ENCODE data around the gene SKAP1. TPM values are rescaled to one million over a fixed set of nuclear protein-coding genes. Genes with fewer than 3 reads are reported as not detected.
"Not testable (repeated sequence)": the region's sequence is repeated elsewhere in the genome, so short reads cannot be mapped to it uniquely, and the experiment has no call there.

Gene SKAP1
- total RNA-seq, 1 donor from 2014 or later: 5.1 TPM

GRCh38 chr17:48456589-48456988 lies 26.6 kb upstream of the SKAP1 start:
- H3K4me1 ChIP-seq: no peaks in the 10 kb centered on the region
- no peak for TF ChIP-seq CTCF (IDR thresholded peaks at IDR 0.05)
- H3K27ac ChIP-seq: no peak overlapping the region
- no peaks in the 10 kb centered on the region for H3K36me3 ChIP-seq
- DNase-seq (no peak), ATAC-seq (peak; percentile 31)
- intact Hi-C loops (cut with DNase I): loop anchor here (10.0 kb wide), 1 partner anchor 72 kb away; no protein-coding TSS in a partner anchor
- H3K9me3 ChIP-seq: no peaks in the 10 kb centered on the region
- H3K4me3 ChIP-seq: no peak overlapping the region
- peaks cover 17% of the 10 kb centered on the region for H3K27me3 ChIP-seq

GRCh38 chr17:48455791-48456190 lies 25.8 kb upstream of the SKAP1 start:
- intact Hi-C loops (cut with DNase I): loop anchor here (10.0 kb wide), 1 partner anchor 71 kb away; no protein-coding TSS in a partner anchor
- no peaks in the 10 kb centered on the region for H3K36me3 ChIP-seq
- H3K27me3 ChIP-seq: peaks cover 16% of the 10 kb centered on the region
- TF ChIP-seq CTCF (IDR thresholded peaks at IDR 0.05): no peak
- no peak for ATAC-seq
- H3K4me3 ChIP-seq: no peak overlapping the region
- no peaks in the 10 kb centered on the region for H3K9me3 ChIP-seq
- no peak overlapping the region for H3K27ac ChIP-seq
- no peak for DNase-seq
- no peaks in the 10 kb centered on the region for H3K4me1 ChIP-seq

- Histone ChIP-seq H3K27me3 (peaks cover 13% of the 10 kb centered on the region), H3K4me1 (no peaks in the 10 kb centered on the region), H3K4me3 (no peak overlapping the region), H3K9me3 (no peaks in the 10 kb centered on the region), H3K36me3 (no peaks in the 10 kb centered on the region), H3K27ac (no peak overlapping the region)
- DNase-seq: no peak
- no peak for TF ChIP-seq CTCF (IDR thresholded peaks at IDR 0.05)
- intact Hi-C loops (cut with DNase I): loop anchor here (10.0 kb wide), 1 partner anchor 69 kb away; no protein-coding TSS in a partner anchor
- ATAC-seq: no peak
These were observed 23.4 kb upstream of the SKAP1 start for GRCh38 chr17:48453447-48453846.

GRCh38 chr17:48451489-48451888 lies 21.5 kb upstream of the SKAP1 start:
- intact Hi-C loops (cut with DNase I): loop anchor here (10.0 kb wide), 1 partner anchor 67 kb away; no protein-coding TSS in a partner anchor
- Histone ChIP-seq H3K27me3 (peaks cover 10% of the 10 kb centered on the region), H3K27ac (no peak overlapping the region), H3K4me1 (no peaks in the 10 kb centered on the region), H3K36me3 (no peaks in the 10 kb centered on the region), H3K4me3 (no peak overlapping the region), H3K9me3 (no peaks in the 10 kb centered on the region)
- TF ChIP-seq CTCF (IDR thresholded peaks at IDR 0.05): no peak
- DNase-seq: no peak
- ATAC-seq: no peak

DNA sequence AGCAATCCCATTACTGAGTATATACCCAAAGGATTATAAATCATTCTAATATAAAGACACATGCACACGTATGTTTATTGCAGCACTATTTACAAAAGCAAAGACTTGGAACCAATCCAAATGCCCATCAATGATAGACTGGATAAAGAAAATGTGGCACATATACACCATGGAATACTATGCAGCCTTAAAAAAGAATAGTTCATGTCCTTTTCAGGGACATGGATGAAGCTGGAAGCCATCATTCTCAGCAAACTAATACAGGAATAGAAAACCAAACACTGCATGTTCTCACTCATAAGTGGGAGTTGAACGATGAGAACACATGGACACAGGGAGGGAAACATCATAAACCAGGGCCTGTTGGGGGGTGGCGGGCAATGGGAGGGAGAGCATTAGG lies 19.3 kb upstream of the SKAP1 start:
- H3K27me3 ChIP-seq; H3K9me3 ChIP-seq; H3K4me3 ChIP-seq; H3K4me1 ChIP-seq; H3K27ac ChIP-seq; H3K36me3 ChIP-seq; ATAC-seq; DNase-seq; intact Hi-C loops (cut with DNase I): not testable (repeated sequence)

- Histone ChIP-seq H3K36me3 (no peaks in the 10 kb centered on the region), H3K4me3 (no peak overlapping the region), H3K27me3 (no peaks in the 10 kb centered on the region), H3K27ac (no peak overlapping the region), H3K9me3 (no peaks in the 10 kb centered on the region), H3K4me1 (no peaks in the 10 kb centered on the region)
- ATAC-seq (no peak), DNase-seq (no peak)
- no peak for TF ChIP-seq CTCF (IDR thresholded peaks at IDR 0.05)
- intact Hi-C loops (cut with DNase I): no loop called here
These were observed 15.2 kb upstream of the SKAP1 start for GRCh38 chr17:48445248-48445620.
